NB4 (cell line): Measurements from ENCODE around the gene RBMS1.
A peak's percentile ranks its signal among the peaks of the same experiment; 100 is the strongest.

Experiments used
- DNase-seq: peaks from one replicate; pipeline ENCODE4 v3.0.0; 2010; ENCODE audit warnings: low read depth
- H3K4me3 ChIP-seq: one replicate; pipeline ENCODE4 v1.5.1; 2011; ENCODE audit warnings: mild to moderate bottlenecking, low read depth, low read length, moderate library complexity
- MYC ChIP-seq: IDR thresholded peaks from 2 replicates; pipeline ENCODE4 v1.6.1; 2011; ENCODE audit warnings: low read depth, low read length
- POLR2A ChIP-seq: IDR thresholded peaks from 2 replicates; pipeline ENCODE4 v1.6.1; 2011; ENCODE audit warnings: mild to moderate bottlenecking; ENCODE audit not compliant: insufficient read length; ENCODE audit errors: extremely low read depth
- TF ChIP-seq, protein P1 (sequence below): IDR thresholded peaks from one replicate; pipeline ENCODE4 v1.5.1; 2012; ENCODE audit warnings: low read depth, low read length
- TF ChIP-seq, protein P2 (sequence below): IDR thresholded peaks from 2 replicates; pipeline ENCODE4 v1.6.1; 2011; ENCODE audit warnings: low read depth, low read length

RBMS1 gene

DNA sequence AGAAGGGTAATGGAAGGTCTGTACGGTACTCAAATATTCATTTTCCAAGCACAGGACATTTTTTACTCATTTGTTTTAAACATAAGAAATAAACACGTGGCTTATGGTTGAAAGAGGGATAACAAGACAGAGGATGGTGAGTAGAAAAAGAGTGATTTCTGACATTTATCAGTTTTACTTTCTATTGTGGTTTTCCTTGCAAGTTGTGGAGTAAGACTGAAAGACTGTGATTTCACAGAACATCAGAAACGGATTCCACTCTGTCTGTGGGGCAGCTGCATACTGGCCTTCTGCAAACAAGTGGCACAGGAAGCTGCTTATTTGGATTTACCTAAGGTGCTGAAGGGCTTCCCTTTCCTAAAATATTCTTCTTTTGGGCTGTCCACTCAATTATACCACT, 171.3 kb downstream of the RBMS1 start:
- DNase-seq: no peak
- TF ChIP-seq, protein P1, sequence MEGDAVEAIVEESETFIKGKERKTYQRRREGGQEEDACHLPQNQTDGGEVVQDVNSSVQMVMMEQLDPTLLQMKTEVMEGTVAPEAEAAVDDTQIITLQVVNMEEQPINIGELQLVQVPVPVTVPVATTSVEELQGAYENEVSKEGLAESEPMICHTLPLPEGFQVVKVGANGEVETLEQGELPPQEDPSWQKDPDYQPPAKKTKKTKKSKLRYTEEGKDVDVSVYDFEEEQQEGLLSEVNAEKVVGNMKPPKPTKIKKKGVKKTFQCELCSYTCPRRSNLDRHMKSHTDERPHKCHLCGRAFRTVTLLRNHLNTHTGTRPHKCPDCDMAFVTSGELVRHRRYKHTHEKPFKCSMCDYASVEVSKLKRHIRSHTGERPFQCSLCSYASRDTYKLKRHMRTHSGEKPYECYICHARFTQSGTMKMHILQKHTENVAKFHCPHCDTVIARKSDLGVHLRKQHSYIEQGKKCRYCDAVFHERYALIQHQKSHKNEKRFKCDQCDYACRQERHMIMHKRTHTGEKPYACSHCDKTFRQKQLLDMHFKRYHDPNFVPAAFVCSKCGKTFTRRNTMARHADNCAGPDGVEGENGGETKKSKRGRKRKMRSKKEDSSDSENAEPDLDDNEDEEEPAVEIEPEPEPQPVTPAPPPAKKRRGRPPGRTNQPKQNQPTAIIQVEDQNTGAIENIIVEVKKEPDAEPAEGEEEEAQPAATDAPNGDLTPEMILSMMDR: no peak
- TF ChIP-seq MYC: no peak
- TF ChIP-seq POLR2A: no peak
- TF ChIP-seq, protein P2, sequence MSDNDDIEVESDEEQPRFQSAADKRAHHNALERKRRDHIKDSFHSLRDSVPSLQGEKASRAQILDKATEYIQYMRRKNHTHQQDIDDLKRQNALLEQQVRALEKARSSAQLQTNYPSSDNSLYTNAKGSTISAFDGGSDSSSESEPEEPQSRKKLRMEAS: no peak

GRCh38 chr2:160321006-160321405, 172.6 kb downstream of the RBMS1 start:
- TF ChIP-seq POLR2A: no peak
- TF ChIP-seq, protein P1: no peak
- TF ChIP-seq, protein P2: no peak
- TF ChIP-seq MYC: no peak
- peak; percentile 6 for DNase-seq
- no peak overlapping the region for H3K4me3 ChIP-seq

More for the DNA sequence above, 171.3 kb downstream of the RBMS1 start:
- H3K4me3 ChIP-seq: no peak overlapping the region

DNA sequence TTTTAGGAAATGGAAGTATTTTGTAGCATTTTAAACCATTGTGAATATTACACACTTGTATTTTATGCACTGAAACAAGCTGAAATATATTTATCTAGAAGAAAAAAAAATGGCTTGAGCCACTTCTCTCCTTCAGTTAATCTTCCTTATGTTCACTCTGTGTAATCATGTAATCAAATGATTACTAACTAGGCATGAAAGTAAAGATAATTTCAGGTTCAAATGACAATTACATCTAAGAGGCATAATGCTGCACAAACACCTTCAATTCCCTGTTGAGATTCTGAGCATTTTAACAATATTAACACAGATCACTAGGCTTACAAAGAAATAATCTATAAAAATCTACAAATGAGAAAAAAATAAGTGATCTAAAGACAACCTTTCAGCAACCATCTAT, 173.9 kb downstream of the RBMS1 start:
- TF ChIP-seq POLR2A: no peak
- TF ChIP-seq, protein P1: no peak
- no peak for TF ChIP-seq MYC
- TF ChIP-seq, protein P2: no peak
- no peak overlapping the region for H3K4me3 ChIP-seq
- DNase-seq: no peak

- H3K4me3 ChIP-seq: no peak overlapping the region
- TF ChIP-seq, protein P2: no peak
- TF ChIP-seq POLR2A: no peak
- TF ChIP-seq, protein P1: no peak
- no peak for TF ChIP-seq MYC
- DNase-seq: no peak
Measured at GRCh38 chr2:160318218-160318617, 175.4 kb downstream of the RBMS1 start.

DNA sequence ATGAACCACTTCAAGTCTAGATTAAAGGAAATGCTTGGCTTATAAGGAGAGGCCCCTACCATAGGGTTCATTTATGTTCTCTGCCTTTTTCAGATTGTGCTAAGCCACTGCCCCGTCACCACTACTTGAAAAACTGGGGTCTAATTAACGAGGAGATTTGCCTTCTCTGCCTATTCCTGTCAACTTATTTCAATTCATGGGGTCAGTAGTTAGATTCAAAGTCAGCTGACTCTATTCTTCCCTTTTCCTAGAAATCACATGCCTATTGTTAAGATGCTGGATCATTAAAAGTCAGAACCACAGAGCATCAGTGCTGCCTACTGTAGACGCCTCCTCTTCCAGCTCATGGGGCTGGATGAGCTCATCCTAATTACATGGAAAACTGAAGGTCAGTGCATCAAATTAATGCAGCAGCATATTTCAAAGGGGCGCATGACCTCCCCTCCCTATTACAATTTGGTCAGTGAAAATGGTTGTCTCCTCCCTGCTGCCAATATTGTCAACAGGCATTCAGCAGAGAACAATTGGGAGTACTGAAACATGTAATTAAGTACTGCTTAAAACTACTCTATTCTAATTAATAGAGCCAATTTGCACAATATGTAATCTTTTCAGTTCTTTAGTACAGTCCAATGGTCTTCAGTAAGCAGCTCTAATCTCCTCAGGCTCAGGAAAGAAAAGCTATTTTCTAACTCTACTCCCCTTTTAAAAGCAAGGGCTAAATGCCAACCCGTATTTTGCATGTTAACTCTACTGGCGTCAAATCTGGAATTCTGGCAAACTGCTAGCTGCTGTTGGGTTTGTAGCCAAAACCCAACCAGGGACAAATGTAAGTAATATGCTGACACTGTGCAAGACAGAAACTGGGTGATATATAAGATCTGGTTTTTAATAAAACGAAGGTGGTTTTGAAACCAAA, 176.2 kb downstream of the RBMS1 start:
- TF ChIP-seq MYC (no peak), POLR2A (no peak)
- TF ChIP-seq, protein P2: no peak
- TF ChIP-seq, protein P1: no peak
- DNase-seq: no peak

More for the DNA sequence above, 176.2 kb downstream of the RBMS1 start:
- no peak overlapping the region for H3K4me3 ChIP-seq
